Esophagus squamous epithelium (tissue), 4 donors: ENCODE measurements around the gene APOL6.

Experiments used
- POLR2A ChIP-seq, 4 donors: fragments of 450-650 bp; IDR thresholded peaks; one replicate each; pipeline ENCODE4 v1.6.1; 2017; ENCODE audit warnings: antibody characterized with exemption in 4 of 4, mild to moderate bottlenecking in 4 of 4, moderate library complexity in 3 of 4
- TF ChIP-seq, protein P1 (sequence below), 6 experiments: fragments of 450-650 bp in 4 of 6; fragments of 200-600 bp in 2 of 6; sonication (generic) in 2 of 6; IDR thresholded peaks; one replicate each; pipeline ENCODE4 v1.5.1; 2016 to 2019; ENCODE audit warnings: antibody characterized with exemption in 6 of 6, mild to moderate bottlenecking in 4 of 6, moderate library complexity in 4 of 6

DNA sequence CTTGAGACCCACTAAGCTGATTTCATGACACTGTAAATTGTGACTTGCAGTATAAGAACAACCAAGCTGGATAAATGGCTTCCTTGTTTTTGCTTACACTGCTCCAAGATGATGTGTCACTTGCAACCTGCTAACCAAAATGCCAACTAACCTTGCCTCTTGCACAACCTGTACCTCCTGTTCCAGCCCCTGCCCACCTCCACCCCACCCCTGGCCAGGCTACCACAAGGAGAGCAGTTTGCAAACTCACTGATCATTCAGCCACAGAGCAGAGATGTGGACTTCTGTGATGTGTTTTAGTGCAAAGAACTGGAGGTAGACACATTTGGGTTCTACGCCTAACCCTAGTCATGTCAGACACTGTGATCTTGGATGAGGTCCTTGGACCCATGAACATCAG, 4.3 kb upstream of the APOL6 start:
- TF ChIP-seq, protein P1, sequence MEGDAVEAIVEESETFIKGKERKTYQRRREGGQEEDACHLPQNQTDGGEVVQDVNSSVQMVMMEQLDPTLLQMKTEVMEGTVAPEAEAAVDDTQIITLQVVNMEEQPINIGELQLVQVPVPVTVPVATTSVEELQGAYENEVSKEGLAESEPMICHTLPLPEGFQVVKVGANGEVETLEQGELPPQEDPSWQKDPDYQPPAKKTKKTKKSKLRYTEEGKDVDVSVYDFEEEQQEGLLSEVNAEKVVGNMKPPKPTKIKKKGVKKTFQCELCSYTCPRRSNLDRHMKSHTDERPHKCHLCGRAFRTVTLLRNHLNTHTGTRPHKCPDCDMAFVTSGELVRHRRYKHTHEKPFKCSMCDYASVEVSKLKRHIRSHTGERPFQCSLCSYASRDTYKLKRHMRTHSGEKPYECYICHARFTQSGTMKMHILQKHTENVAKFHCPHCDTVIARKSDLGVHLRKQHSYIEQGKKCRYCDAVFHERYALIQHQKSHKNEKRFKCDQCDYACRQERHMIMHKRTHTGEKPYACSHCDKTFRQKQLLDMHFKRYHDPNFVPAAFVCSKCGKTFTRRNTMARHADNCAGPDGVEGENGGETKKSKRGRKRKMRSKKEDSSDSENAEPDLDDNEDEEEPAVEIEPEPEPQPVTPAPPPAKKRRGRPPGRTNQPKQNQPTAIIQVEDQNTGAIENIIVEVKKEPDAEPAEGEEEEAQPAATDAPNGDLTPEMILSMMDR (IDR thresholded peaks at IDR 0.05): no peak
- TF ChIP-seq POLR2A (IDR thresholded peaks at IDR 0.05): no peak
